A549 (cell line): ENCODE measurements around the gene PTGER1.

Experiments
- CBX2 ChIP-seq: fragments of 200-600 bp; sonication (generic); IDR thresholded peaks from 2 replicates; pipeline ENCODE4 v1.6.1; 2016; ENCODE audit warnings: low read depth, mild to moderate bottlenecking, borderline replicate concordance
- CEBPB ChIP-seq, 2 experiments: fragments of >200 bp in 1 of 2; sonication (Bioruptor Twin) in 1 of 2; formaldehyde crosslinking in 1 of 2; IDR thresholded peaks; 2 replicates each; pipeline ENCODE4 v1.6.1; 2012 to 2016
- CHD2 ChIP-seq: fragments of 150-350 bp; IDR thresholded peaks from 2 replicates; pipeline ENCODE4 v1.6.1; 2014; ENCODE audit warnings: low read length; ENCODE audit not compliant: partially characterized antibody
- EP300 ChIP-seq, 2 experiments: fragments of >200 bp; sonication (Bioruptor Twin); formaldehyde crosslinking; IDR thresholded peaks; 2 replicates in 1 of 2; 3 replicates in 1 of 2; pipeline ENCODE4 v1.6.1; 2016 to 2017
- FOSL2 ChIP-seq, 2 experiments: fragments of 450-650 bp in 1 of 2; fragments of >200 bp in 1 of 2; sonication (Bioruptor Twin) in 1 of 2; formaldehyde crosslinking; IDR thresholded peaks; 2 replicates each; pipeline versions ENCODE4 v1.5.0 to v1.6.1; 2016 to 2020; ENCODE audit warnings: mild to moderate bottlenecking in 1 of 2, moderate library complexity in 1 of 2
- FOXS1 ChIP-seq: fragments of 250-450 bp; sonication (Bioruptor Pico); IDR thresholded peaks from 2 replicates; pipeline ENCODE4 v1.5.0; 2020; ENCODE audit warnings: mild to moderate bottlenecking, moderate library complexity
- KDM1A ChIP-seq: fragments of 200-600 bp; sonication (generic); IDR thresholded peaks from 2 replicates; pipeline ENCODE4 v1.6.1; 2016; ENCODE audit warnings: low read depth, mild to moderate bottlenecking
- MAFK ChIP-seq: fragments of 450-650 bp; IDR thresholded peaks from 2 replicates; pipeline ENCODE4 v1.6.1; 2014; ENCODE audit not compliant: partially characterized antibody
- RCOR1 ChIP-seq: fragments of 150-350 bp; IDR thresholded peaks from 2 replicates; pipeline ENCODE4 v1.6.1; 2014; ENCODE audit warnings: antibody characterized with exemption, low read length, low read depth
- ZFP36 ChIP-seq: fragments of 450-650 bp; IDR thresholded peaks from 2 replicates; pipeline ENCODE4 v1.6.1; 2014; ENCODE audit warnings: borderline replicate concordance; ENCODE audit not compliant: partially characterized antibody
- TF ChIP-seq, protein P1 (sequence below): fragments of >200 bp; sonication (Bioruptor Twin); formaldehyde crosslinking; IDR thresholded peaks from 3 replicates; pipeline ENCODE4 v1.5.1; 2016
- TF ChIP-seq, protein P2 (sequence below): IDR thresholded peaks from 2 replicates; pipeline ENCODE4 v1.6.1; 2012

DNA sequence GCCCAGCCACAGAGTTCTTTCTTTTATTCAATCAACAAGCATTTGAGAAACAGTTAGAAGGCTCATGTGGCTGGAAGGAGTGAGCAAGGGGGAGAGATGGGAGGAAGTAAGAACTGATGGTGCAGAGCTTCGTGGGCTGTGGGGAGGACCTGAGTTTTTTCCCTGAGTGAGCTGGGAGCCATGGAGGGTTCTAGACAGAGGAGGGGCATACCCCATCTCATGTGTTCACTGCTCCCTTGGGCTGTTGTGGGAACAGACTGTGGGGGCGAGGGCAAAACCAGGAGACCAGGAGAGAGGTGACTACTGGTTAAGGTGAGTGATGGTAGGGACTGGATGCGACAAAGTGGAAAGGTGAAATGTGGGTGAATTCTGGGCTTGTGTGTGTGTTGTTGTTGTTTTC is 44.4 kb downstream of the PTGER1 start:
- no peak for TF ChIP-seq ZFP36
- TF ChIP-seq FOXS1 (CRISPR knock-in tag) = no peak
- TF ChIP-seq RCOR1 = no peak
- no peak for TF ChIP-seq EP300 (IDR thresholded peaks at IDR 0.05)
- TF ChIP-seq KDM1A = no peak
- TF ChIP-seq FOSL2 (IDR thresholded peaks at IDR 0.05) = no peak
- TF ChIP-seq FOSL2 (CRISPR knock-in tag; IDR thresholded peaks at IDR 0.05) = no peak
- TF ChIP-seq, protein P1, sequence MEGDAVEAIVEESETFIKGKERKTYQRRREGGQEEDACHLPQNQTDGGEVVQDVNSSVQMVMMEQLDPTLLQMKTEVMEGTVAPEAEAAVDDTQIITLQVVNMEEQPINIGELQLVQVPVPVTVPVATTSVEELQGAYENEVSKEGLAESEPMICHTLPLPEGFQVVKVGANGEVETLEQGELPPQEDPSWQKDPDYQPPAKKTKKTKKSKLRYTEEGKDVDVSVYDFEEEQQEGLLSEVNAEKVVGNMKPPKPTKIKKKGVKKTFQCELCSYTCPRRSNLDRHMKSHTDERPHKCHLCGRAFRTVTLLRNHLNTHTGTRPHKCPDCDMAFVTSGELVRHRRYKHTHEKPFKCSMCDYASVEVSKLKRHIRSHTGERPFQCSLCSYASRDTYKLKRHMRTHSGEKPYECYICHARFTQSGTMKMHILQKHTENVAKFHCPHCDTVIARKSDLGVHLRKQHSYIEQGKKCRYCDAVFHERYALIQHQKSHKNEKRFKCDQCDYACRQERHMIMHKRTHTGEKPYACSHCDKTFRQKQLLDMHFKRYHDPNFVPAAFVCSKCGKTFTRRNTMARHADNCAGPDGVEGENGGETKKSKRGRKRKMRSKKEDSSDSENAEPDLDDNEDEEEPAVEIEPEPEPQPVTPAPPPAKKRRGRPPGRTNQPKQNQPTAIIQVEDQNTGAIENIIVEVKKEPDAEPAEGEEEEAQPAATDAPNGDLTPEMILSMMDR = no peak
- no peak for TF ChIP-seq CEBPB (IDR thresholded peaks at IDR 0.05)
- no peak for TF ChIP-seq CHD2
- no peak for TF ChIP-seq MAFK
- TF ChIP-seq, protein P2, sequence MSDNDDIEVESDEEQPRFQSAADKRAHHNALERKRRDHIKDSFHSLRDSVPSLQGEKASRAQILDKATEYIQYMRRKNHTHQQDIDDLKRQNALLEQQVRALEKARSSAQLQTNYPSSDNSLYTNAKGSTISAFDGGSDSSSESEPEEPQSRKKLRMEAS = no peak
- no peak for TF ChIP-seq CBX2
